Kidney tubule cell (primary cell): ENCODE results near the gene TNFAIP2.
"Not testable (repeated sequence)": the region's sequence is repeated elsewhere in the genome, so short reads cannot be mapped to it uniquely, and the experiment has no call there.

Experiments used
- DNase-seq: peaks from one replicate; pipeline ENCODE4 v3.0.0-alpha.2; 2018; ENCODE audit warnings: low spot score

Gene TNFAIP2

DNA sequence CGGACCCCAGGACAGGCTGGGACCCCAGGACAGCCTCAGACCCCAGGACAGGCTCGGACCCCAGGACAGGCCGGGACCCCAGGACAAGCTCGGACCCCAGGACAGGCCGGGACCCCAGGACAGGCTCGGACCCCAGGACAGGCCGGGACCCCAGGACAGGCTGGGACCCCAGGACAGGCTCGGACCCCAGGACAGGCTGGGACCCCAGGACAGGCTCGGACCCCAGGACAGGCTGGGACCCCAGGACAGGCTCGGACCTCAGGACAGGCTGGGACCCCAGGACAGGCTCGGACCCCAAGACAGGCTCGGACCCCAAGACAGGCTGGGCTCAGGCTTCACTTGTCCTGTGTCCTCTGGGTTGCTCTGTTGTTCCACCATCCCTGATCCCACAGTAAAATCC lies 32.2 kb downstream of the TNFAIP2 start:
- DNase-seq = not testable (repeated sequence)

DNA sequence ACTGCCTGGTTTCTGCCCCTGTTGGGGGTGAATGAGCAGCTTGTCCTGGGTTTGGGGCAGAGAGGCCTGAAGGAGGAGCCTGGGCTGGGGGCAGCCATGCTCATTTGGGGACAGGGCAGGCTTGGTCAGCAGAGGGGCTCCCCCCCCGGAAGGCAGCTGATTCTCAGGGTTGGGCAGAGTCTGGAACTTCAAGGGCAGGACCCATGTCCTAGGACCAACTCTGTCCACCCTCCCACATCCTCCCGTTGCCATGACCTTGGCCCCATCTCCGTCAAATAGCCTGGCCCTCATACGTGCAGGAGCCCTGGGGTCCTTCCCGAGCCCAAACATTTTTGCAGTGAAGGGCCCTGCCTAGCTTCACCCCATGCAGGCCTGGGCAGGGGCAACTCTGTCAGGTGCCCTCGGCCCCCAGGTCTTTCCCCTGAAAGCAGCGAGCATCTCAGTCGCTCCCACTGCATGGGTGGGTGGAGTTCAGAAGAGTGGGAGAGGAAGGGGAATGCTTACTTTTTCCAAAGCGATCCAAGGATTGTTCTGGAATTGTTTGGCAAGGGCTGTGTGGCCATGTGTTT lies 32.6 kb downstream of the TNFAIP2 start:
- no peak for DNase-seq

DNA sequence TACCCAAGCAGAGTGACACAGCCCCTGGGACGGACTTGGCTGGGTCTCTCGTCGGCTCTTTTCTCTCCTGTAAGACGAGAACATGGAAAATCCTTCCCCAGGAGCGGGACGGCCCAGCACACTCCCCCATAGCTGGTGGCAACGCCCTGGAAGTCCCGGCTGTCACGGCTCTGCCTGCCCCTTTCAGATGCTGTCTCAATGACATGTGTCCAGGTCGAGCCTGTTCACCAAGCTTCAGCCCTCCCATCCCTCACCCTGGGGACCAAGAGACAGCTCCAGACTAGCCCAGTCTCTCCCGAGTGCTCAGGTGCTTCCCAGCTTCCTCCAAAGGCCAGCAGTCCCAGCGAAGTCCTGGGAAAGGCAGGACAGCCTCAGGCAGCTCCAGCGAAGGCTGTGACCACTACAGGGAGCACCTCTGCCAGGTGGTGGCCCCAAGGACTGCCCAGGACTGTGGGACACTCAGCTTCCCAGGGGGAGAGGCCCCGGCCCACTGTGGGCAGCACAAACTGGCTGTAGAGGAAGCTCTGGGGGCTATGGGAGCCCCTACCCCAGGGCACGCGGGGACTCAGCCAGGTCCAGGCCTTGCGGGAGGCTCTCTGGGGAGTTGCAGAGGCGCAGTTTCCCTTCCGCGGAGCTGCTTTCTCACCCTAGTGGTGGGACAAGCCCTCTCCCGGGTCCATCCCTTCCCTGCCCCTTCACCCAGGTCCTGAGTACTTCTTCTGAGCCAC lies 33.6 kb downstream of the TNFAIP2 start:
- DNase-seq = no peak

DNA sequence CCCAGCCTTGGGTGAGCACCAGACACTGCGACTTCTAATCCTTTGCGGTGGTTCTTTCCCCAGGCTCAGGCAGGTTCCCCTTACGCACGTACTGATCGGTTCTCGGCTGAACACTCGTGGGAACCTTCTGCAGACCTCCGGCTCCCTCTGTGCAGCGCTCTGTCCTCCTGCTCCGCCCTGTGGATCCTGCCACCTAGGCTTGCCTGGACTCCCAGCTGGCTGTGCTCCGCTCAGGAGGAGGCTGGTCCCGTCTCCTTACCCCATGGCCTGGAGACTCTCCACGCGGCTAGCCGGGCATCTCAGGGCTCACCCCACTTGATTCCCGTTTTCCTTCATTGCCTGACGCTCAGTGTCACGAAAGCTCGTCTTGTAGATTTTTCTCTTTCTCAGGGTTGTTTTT lies 34.7 kb downstream of the TNFAIP2 start:
- DNase-seq = no peak

DNA sequence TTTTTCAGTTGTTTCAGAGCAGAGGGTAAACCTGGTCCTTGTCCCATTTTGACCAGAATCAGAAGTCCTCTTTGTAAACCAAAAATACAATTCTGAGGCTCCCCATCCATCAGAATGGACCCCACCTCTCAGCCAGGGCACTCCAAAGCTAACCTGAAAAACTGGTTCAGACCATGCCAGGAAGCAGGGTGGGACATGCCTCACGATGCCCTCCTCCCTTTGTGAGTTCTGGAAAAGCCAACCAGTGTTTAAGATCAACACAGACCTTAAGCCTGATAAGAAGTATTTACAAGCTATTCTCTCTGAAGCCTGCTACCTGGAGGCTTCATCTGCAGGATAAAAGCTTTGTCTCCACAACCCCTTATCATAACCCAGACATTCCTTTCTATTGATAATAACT lies 35.4 kb downstream of the TNFAIP2 start:
- no peak for DNase-seq

DNA sequence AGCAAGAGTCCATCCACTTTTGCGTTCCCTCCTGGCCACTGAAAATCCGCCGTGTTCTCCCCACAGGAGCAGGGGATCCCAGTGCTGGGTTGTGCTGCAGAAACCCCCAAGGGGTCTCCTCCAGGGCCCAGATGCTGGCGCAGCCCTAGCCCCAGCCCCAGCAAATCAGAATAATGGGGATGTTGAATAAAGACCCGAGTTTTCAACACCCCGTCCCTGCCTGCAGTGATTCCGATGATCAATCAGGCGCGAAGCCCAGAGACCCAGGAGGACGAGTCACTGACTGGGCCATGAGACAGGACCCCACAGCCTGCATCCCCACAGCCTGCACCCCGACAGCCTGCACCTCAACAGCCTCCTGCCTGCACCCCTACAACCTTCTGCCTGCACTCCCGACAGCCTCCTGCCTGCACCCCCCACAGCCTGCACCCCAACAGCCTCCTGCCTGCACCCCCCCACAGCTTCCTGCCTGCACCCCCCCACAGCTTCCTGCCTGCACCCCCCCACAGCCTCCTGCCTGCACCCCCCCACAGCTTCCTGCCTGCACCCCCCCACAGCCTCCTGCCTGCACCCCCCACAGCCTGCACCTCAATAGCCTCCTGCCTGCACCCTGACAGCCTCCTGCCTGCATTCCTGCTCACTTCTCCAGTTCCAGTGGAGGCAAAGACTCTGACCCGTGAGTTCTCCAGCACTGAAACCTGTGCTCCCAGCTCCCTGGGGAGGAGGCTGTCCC lies 37.2 kb downstream of the TNFAIP2 start:
- DNase-seq = no peak

DNA sequence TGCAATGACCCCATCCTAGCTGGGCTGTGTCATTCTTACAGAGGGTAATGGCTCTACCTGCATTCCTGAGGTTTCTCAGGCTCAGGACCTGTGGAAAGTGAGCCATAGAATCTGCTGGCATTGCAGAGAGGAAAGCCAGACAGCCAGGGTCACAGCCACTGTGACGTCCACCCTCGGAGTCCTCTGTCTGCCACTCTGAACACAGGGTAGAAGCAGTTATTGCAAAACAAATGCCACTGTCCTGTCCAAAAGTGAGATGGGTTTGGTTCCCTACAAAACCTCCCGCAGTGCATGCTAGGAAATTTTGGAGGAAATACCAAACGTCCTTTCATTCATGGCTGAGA lies 37.8 kb downstream of the TNFAIP2 start:
- DNase-seq = peak; percentile 93

DNA sequence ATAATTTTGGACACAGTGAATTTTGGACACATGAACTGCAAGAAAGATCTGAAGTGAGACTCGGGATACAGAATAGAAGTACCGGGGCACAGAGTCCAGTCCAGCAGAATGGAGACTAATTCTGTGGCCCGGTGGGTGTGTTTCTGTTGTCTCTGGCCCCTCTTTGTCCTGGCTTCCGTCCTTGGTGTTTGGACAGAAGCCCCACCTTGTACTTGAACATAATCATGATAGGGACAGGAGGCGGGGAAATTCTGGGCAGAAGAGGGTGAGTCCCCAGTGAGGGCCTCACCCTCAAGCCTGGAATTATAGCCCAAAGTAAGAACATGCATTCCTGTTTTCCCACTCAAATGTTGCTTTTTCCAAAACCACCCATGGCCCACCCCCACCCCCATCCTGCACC lies 39.9 kb downstream of the TNFAIP2 start:
- no peak for DNase-seq

DNA sequence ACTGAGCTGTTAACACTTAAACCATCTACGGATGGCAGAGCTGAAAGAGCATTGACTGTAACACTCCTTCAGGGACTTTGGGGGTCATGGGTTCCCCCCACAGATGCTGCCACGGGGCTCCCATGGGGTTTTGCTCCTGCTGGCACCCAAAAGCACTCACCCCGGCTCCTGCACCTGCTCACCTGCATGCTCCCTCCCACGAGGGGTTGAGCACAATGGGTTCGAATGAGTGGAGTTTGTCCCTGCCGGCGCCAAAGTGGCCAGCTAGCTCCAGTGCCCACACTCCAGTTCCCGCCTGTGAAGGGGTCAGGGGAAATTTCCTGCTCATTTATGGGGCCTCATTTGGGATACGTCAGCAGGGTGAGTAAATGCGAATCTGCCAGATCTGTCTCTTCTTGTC lies 40.7 kb downstream of the TNFAIP2 start:
- no peak for DNase-seq

DNA sequence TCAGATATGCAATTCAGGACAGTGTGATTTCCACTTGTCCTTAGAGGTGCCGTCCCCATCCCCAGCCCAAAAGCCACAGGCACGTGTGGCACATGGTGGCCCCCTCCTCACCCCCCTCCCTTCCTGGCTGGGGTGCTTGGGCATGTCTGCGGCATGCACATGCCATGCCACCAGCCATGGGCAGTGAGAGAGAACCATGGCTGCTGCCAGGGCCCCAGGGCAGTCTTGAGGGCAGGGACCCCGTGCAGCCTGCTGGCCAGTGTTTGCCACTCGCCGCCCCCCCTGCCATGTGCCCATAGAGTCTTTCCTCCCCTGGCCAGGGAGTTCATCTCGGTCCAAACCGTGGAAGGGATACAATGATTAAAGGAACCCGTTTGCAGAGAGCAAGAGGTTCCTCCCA lies 41.5 kb downstream of the TNFAIP2 start:
- DNase-seq = peak; percentile 33

DNA sequence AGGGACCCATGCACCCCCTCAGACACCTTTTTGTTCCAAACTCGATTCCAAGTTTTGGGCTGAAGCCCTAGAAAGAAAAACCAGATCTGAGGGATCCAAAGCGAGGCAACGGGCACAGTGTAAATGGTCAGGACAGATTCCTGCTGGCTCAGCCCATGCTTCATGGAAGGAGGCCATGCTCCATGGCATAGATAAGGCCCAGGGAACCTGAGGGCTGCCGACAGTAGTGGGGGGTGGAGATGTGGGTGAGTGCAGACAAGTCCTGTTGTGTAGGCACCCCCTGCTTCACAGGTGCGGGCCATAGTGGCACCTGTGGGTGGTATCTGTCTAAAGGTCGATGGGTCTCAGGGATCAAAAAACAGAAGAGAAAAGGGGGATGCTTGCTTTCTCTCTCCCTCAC lies 42.1 kb downstream of the TNFAIP2 start:
- DNase-seq = no peak

DNA sequence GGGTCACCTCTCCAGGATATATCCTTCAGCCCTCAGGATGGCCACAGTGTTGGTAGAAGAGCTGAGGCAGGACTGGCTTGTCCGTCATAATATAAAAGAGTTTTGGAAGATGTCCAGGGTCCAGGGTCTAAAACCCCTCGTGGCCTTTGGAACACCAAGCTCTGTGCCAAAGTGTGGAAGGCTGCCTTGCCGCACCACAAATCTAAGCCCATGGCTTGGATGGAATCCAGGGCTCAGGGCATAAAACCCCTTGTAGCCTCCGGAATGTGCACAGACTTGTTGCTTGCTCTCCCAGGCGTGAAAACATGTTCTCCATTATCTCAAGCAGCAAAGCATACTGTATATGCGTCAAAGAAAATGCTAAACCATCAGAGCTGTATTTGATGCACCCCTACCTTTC lies 46.7 kb downstream of the TNFAIP2 start:
- peak; percentile 65 for DNase-seq

DNA sequence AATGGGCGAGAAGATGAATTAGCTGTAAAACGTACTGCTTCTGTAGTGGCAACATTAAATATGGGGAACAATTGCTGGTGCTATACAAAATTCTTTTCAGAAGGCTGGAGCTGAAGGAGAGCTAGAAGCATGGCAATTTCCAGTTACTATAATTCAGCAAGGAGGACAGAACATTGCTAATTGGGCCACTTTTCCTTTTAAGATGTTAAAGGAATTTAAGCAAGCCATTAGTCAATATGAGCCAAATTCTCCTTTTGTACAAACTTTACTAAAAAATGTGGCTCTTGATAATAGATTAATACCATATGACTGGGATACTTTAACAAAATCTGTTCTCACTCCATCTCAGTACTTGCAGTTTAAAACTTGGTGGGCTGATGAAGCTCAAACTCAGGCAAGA lies 47.9 kb downstream of the TNFAIP2 start:
- DNase-seq = not testable (repeated sequence)

DNA sequence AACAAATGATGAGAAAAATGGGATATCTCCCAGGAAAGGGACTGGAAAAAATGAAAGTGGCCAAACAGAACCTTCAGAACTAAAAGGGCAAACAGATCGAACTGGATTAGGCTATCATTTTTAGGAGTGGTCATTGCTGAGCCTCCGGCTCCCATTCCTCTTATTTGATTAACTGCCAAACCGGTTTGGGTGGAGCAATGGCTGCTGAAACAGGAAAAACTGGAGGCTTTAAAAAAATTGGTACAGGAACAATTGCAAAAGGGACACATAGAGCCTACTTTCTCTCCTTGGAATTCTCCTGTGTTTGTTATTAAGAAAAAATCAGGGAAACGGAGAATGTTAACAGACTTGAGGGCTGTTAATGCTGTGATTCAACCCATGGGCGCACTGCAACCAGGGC lies 49.7 kb downstream of the TNFAIP2 start:
- DNase-seq = no peak

DNA sequence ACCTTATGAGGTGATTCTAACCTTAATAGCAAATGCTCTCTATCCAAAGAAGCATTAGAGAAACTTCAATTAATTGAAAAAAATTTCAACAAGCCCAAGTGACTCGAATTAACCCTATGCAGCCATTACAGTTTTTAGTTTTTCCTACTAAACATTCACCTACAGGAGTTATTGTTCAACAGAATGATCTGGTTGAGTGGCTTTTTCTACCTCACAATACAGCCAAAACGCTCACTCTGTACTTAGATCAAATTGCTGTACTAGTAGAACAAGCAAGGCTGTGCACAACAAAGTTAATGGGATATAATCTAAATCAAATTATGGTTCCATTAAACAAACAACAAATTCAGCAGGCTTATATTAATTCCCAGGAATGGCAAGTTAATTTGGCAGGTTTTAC lies 50.6 kb downstream of the TNFAIP2 start:
- DNase-seq = not testable (repeated sequence)

DNA sequence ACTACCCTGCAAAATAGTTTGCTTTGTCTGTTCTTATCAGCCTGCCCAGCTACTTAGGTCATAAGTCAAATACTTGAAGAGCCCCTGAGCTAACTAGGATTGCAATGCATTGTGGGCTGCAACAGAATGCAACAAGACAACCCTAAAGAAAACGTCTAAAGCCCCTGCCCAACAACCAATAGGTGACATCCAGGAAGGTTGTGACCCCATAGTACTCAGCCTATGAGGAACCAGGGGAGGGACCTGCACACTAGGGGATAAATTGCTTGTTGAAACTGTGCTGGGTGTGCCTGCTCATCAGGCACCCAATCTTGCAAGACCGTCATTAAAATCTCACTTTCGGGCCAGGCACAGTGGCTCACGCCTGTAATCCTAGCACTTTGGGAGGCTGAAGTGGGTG lies 52.9 kb downstream of the TNFAIP2 start:
- DNase-seq = not testable (repeated sequence)

DNA sequence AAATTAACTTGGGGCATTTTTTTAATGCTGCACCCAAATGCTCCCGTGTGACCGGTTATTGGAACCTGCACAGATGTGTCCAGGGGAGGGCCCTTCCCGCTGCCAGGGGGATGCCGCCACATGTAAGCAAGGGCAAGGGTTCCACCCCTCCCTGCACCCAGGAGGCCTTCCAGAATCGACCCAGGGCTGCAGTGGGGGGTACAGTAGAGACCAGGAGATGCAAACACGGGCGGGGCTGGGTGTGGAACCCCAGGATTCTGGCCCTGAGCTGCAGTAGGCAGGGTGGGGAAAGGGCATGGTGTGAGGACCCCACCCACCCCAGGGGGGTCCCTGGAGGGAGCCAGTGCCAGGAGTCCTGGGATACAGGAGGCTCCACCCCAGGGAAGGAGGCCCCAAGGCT lies 54.1 kb downstream of the TNFAIP2 start:
- no peak for DNase-seq

DNA sequence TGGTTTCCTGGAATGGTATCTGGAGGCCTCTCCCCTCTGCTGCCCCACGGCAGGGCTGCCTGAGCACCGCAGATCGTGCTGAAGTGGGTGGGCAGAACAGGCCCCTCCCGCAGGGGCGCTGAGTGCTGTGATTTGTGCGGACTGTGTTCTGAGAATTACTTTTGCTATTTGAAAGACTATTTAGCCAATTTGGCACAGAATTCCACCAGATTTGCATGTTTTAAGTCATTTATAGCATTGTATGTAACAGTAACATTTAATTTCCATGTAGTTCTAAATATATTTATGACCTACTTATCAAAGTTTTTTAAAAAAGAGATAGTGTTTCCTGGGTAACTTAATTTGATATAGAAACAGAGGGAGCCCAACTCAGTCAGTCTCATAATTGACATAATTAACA lies 55.3 kb downstream of the TNFAIP2 start:
- DNase-seq = no peak

DNA sequence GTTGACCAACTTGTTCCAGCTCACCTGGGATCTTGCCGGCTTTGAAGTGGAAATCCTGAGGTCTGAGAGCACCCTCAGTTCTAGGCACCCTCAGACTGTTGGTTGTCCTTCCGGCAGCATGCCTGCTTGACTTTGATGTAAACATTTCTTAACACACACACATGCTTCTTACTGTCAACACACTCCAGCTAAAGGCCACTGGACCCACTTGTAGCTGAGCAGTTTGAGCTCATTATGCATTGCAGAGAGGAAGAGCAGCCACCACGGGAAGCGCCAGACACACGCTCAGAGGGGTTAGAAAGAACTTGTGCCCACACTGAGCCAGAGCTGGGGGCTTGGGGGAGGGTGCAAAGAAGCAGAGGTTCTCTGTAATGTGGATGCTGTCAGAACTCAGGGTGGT lies 55.8 kb downstream of the TNFAIP2 start:
- no peak for DNase-seq

DNA sequence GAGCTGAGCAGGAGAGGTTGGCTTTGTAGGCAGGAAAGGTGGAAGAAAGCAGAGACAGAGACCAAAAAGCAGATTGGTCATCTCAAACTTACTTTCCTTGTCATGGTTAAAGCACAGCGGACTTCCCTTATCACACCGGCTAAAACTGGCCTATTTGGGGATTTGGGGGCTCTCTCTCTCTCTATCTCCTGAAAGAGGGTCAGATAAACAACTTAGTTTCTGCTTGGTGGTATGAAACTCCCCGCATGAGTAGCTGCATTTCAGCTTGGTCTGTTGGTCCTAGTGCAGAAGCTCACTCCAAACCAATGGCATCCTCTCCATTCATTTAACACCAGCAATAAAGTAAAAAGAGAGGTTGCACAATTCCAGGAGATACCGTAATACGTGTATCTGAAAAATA lies 57.1 kb downstream of the TNFAIP2 start:
- DNase-seq = no peak

DNA sequence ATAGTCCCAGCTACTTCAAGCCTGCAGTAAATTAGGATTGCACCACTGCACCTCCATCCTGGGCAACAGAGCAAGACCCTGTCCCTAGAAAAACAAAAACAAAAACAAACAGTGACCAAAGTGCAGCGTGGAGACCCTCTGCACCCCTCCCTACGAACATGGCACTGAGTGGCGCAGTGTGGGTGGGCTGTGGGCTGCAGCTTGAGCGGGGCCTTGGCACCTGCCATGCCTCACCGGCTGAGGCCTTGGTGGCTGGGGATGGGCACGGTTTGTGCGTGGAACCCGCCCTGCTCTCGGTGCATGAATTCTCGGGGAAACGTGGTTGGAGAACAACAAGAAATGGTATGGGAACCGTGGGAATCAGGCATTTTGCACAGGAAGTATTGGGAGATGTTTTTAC lies 60.8 kb downstream of the TNFAIP2 start:
- DNase-seq = no peak

DNA sequence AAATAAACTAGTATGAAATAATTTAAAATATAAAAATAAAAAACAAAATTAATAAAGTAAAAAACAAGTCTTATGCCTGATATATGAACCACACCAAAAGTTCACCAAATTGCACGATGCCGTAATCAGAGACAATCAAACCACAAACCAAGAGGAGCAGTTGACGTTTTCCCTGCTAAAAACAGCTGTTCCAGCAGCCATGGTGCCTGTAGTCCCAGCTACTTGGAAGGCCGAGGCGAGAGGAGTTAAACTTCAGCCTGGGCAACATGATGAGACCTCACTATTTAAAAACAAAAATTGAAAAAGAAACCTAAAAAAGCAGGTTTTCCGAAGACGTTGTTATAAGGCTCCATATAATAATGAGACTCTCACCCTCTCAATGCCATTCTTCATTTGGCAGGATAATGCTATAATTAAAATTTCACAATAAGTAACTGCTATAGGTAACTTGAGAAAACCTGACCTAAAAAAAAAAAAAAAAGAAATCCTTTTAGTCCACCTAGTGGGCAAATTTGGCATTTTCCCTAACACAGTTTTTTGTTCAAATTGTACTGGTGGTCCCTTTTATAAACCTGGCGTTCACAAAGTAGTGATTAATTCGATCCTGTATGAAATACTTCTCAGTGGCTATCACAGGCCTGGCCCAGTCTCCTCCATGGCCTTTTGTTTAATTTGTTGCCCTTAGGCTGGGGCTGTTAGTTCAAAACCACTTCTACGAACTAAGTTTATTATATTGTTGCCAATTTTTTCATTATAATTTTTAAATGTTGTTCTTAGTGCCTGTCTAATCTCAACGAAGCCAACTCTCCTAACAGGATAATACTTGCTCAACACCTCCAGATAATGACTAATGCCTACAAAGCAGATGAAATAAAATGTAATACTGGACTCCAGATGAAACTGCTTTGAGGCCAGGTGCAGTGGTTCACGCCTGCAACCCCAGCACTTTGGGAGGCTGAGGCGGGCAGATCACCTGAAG lies 62.1 kb downstream of the TNFAIP2 start:
- DNase-seq = peak; percentile 59
